ENCODE measurements around the gene CKS1B.

CKS1B gene

DNA sequence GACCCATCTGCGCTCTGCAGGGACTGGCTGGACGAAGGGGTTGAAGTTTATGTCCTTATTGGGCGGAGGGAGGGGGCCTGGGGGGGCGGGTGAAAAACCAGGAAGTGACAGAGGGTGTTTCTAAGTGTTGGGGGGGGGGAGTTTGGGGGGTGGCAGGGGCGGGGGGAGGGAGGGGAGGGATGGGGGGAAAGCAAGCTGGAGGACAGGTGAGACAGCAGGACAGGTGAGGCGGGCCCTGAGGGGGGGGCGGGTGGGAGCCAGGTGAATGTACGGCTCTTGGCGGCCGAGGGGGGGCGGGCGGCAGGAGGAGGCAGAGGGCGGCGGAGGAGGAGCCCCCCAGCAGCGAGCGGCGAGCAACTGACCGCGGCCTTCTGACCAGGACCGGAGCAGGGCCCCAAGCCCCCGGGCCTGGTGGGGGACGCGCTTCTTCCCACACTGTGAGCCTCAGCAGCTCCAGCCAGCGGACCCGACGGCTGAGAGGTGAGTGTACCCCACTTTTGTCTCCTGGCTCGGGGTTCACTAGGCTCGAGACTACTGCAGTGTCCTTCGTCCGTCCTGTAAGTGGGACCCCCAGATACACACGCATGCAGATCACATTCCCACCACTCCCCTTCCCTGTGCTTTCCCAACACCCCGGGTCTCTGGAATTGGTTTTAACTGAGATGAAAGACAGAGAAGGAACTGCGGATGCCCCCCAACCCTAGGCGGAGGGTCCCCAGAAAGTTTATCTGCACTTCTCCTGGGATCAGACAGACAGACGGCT is 28.2 kb downstream of the CKS1B start, which contains the start of gene ZBTB7B:
ZBTB7B (plus strand) TSS at position 339 of the 763 bp plus-strand sequence. CDS start 11,859 bp downstream, outside the sequence.
- DNase-seq (ENCODE audit: low read depth, low spot score), result no peak

DNA sequence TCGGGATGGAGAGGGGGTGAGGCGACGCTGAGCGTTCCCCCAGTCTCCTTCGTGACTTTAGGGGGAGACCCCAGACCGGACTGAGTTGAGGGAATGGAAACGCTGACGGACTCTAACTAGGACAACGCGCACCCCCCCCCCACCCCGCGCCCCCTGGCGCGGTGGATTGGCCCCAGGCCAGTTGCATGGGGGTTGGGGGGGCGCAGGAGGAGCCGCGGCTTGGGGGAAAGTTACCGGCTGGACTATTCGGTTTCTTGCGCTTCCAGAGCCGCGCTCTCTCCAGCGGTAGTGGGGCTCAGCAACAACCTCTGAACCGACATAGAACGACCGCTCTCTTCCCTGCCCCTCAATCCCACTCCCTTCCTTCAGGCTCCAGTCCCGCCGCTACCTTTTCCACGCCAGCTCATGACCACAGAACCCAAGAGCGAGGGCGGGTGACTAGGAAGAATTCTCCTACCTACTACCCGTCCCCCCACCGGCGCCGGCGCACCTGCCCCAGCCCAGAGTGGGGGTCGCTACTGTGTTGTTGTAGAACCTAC is 28.8 kb downstream of the CKS1B start:
- no peak for DNase-seq (ENCODE audit: low read depth, low spot score)

DNA sequence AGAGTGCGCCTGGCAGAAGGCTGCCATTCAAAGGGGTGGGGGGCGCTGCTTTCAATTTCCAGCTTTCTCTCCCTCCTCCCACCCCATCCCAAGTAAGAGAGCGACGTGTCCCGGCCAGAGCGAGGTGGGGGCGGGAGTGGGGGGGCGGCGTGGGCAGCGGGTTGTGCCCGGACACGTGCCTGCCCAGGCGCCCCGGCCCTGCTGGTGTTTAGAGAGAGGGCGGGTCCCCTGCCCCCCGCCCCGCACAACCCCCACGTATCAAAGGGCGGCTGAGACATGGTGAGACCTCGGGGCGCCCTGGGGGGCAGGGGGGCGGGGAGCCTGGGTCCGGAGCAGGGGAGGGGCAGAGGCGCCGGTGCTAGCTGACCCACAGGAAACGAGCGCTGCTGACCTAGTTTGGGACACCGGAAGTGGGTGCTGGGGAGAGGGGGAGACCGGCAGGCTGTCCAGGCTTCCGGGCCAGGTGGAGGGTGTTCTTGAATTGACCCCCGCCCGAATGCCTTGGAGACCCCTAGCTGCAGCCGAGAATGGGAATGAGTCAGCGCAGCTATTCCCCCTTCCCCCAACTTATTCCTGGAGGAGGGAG is 29.4 kb downstream of the CKS1B start:
- DNase-seq (ENCODE audit: low read depth, low spot score), result no peak

DNA sequence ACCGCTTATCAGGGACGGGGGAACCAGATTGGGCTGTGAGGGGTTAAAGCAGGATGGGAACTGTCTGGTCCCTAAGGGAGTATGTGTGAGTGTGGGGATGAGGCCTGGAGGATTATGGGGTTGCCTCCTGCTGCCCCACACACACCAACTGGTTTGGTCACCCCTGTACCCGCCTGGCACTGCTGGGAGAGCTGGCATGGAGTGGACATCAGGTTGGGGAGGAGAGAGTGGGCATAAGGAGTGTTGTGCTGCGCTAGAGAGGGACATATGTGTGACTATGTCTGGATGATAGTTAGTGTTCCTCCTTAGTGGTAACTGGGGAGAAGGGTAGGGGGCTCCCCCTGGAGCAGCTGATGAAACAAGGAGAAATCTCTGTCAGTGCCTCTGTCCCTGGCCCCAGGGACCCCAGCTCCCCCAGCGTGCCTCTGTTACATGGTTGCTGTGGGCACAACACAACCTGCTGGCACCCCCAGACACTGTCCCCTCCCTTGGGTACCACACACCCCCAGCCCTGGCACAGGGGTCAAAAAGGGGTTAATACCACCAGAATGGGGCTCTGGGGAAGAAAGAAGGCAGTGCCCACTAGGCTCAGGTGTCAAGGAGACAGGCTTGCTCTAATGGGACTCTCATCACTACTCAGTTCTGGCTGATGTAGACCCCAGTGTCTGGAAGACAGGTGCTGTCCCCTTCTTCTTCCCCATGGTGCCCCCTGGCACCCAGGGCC is 30.0 kb downstream of the CKS1B start:
- DNase-seq (ENCODE audit: low read depth, low spot score), result no peak

DNA sequence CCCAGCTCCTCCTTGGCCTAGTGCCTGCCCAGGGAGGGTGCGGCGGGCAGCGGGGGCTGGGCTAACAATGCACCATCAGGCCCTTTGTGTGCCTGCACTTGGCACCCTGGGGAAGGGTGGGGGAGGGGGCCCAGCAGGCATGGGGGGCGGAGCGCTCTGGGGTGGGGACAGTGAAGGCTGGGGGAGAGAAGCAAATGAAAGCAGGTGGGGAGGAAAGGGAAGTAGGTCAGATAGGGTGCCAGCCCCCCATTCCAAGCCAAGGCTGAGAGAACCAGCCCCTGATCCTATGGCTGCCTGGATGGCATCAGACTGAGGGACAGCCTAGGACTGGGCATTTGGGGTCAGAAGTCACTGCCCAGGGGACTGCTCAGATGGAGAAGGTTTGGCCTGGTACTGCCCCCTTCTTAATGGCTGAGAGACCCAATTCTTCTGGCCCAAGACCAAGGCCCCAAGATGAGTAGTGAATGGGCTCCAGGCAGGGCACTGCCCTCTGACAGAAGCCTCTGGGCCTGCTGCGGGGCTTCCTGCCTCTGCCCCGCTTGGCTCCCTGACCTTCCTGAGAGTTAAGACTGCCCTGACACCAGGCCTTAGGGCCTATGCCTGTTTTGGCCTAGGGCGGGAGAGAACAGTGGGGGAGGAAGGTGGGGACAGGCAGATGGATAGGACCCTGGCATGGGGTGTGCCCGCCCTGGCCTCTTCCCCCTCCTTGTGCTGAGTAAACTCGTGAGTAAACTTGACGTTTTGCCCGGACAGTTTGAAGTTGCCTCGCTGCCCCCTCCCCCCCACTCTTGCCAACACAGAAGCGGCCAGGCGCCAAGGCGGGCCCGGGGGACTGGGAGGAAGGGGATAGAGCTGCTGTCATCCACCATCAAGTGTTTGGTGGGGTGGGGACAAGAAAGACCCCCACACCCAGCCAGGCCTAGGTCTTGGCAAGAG is 30.9 kb downstream of the CKS1B start:
- no peak for DNase-seq (ENCODE audit: low read depth, low spot score)

DNA sequence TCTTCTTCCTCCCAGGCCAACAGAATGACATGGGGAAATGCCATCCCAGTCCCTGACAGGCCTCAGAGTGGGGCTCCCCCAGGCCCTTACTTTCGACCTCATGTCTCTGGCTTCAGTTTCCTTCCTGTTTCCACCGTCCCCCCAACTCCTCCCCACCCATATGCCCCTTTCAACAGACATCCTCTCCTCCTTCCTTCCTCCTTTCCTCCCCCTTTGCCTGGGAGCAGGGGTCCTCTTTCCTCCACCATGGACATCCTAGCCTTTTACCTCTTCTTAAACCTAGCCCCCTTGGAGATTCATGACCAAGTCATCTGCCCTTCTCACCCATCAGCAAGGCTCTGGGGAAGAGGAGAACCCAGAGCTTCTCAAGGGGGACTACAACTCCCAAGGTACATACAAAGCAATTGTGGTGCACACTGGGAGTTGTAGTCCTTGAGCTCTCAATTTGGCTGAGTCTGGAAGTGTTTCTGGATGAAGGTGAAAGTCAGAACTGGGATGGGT is 32.2 kb downstream of the CKS1B start:
- no peak for DNase-seq (ENCODE audit: low read depth, low spot score)

DNA sequence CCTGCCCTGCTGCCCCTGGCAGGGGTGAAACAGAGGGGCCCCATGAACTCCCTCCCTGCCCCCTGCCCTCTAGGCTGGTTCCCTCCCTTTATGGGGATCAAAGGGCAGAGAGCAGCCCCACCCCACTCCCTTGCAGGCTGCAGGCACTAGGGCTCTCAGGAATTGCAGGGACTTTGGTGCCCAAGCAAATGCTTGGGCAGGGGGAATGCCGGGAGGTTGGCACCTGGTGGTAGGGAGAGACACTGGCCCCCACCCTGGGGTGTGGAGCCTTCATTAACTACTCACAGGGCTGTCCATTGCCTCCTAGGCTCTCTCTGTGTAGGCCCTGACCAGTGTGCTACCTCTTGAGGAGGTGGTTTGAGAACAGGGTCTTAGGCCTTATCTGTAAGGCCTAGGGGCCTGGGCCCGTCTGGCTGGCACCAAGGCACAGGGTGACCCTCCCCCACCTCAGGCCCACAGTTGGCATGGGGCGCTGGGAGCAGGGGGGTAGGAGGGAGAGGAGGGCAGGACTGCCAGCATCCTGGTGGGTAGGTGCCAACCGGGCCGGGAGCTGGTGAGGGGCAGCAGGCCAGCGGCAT is 32.9 kb downstream of the CKS1B start:
- DNase-seq (ENCODE audit: low read depth, low spot score), result no peak

DNA sequence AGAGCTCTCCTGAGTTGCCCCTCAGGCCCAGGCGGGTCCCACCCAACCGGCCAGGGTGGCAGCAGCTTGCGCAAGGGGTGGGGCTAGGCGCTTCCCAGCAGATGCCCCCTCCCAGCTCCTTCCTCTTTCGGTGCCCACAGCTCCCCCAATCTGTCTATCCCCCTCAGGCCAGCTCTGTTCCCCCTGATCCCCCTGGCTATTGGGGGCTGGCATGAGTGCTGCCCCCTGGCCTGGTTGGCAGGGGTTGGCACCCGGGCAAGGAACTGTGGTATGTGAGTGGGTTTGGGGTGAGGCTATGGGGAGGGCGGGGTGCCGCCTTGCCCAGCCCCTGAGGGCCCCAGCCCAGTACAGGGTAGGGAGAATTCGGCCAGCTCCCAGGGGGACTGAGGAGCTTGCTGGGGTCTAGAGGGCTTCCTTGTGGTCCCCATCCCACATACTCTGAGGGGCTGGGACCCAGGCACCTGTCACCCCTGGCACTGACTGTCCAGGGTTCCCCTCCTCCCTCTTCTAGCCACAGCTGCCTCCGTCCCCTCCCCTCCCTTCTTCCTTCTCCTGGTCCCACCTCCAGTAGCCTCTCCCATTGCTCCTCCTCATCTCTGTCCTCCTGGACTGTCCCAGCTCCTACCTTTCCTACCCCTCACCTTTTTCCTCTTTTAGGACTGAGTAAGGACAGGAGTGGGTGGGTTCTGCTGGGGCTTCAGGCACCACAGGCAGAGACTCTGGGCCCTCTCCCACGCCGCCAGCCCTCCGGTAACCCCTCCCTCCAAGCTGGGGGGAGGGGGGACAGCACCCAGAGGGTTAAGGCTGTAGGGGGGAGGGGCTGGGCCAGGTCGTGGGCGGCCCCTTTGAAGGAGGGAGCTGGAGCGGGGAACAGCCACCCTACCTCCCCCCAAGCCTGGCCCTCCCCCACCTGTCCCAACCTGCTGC is 33.8 kb downstream of the CKS1B start:
- no peak for DNase-seq (ENCODE audit: low read depth, low spot score)

DNA sequence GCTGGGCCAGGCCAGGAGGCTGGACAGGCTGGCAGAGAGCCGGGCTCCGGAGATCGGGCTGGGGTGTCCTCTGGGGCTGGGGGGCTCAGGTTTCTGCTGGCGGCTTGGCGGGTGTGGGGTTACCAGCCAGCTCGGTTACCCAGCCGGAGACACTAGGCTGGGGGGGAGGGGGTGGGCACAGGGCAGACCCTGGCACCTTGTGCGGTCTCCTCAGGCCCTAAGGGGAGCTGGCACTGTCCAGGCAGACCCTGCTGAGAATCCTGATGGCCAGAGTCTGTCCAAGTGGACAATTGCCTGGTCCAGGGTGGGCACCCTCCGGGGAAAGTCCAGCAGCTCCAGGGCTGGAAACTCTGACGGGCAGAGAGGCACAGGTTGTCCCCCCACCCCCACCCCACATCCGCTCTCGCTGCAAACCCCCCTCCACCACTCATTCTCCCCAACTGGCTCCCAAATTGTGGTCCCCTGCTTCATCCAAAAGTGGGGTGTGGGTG is 34.8 kb downstream of the CKS1B start:
- DNase-seq (ENCODE audit: low read depth, low spot score), result no peak

DNA sequence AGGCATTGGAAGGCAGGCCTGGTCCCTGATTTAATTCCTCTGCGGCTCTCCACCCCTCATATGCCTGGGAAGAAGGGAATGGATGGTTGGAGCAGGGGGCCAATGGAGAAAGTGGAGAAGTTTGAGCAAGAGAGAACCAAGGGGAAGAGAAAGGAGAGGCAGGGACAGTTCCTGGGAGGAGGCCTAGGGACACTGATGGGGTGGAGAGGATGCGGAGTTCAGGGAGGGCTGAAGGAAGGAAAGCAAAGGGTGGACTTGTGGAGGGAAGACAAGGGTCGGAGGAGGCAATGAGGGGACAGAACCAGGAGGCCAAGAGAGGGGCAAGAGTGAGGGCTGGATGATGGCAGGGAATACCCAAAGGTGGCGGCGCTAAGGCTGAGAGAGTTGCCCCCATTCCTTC is 35.3 kb downstream of the CKS1B start:
- no peak for DNase-seq (ENCODE audit: low read depth, low spot score)

DNA sequence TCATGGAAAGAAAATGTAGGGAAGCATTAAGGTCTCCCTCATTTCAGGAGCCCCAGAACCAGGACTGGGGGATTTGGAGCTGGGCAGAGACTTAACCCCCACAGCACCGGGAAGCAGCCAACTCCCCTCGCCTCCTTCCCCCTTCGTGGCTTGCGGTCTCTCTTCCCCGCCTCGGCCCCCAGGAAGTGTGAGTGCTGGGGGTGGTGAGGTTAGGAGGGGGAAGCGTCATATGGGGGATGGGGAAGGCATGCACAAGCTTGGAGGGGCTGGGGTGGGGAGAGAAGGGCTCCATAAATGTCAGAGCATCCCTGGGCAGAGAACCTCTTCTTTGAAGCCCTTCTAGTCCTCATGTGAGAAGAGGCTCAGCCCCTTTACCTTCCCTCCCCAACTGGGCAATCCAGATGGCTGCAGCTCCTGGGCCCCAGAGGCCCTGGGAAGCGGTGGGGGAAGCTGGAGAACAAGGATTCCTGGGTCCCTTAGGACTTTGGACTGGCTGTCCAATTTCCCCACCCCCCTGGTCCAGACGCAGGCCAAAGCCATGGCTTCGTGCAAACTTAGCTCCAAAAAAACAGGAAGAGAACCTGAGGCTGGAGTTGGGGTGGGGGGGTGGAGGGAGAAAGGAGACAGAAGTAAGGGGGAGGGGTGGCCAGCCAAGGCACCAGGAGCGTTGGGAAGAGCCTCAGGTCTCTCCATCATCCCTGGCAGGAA is 35.9 kb downstream of the CKS1B start:
- no peak for DNase-seq (ENCODE audit: low read depth, low spot score)

DNA sequence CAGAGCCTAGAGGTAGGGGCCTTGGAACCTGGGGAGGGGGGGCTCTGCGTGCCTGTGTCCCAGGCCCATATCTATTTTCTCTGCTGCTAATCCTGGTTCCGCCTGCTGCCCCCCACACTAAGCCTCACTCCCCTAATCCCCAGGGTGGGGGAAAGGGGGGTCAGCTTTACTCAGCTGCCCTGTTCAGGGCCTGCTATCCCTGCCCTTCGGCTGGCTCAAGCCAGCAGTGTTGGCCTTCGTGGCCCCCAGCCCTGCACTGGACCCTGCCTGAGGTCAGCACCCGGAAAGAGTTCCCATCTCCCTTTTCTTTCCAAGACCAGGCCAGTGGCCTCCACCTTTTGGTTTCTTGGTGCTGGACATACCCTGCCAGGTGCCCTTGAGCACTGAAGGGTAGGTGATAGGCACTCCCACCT is 36.5 kb downstream of the CKS1B start:
- DNase-seq (ENCODE audit: low read depth, low spot score), result no peak

DNA sequence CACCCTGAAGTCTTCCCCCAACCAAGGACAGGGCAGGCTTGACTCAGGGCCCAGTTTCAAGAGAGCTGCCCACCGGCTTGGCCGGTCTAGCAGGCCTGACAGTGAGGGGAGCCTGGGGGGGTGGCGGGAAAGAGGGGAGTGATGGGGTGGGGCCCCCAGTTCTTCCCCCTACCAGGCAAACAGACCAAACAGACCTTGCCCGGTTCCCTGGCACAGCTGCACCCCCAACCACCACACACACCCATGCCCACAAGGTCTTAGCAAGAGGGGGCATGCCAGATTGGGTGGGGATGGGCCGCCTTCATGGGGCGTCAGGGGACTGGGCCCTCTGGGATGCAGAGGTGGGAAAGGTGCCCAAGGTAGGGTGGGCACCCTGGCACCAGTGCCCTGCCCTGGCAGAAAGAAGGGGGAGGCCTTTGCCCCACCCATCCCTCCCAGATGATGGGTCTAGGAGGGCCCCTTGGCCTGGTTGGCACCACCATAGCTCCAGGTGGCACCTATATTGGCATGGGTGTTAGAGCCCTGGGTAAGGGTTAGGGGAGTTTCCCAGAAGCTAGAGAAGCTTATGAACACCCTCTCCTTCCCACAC is 37.0 kb downstream of the CKS1B start:
- DNase-seq (ENCODE audit: low read depth, low spot score), result no peak

DNA sequence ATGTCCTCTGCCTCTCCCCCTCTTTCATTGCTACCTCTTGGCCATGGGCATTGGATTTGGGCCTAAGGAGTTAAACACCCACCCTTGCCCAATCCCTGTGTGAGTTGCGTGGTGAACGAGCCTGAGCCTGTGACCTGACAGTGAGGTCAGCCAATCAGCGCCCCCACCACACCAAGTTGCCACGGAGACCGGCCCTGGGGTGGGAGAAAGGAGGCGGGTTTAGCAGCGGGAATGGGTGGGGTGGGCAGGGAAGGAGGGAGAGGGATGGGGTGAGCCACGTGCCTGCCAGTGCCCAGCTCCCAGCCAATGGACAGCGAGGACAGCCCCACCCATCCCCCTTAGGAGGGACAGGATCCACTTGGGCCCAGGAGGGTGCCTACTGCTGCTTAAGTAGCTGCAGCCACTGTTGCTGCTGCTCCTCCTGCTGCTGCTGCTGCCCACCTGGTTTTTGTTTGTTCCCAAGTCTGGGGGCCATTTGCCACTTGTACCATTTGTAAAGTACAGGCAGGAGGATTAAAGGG is 37.6 kb downstream of the CKS1B start:
- DNase-seq (ENCODE audit: low read depth, low spot score), result no peak

DNA sequence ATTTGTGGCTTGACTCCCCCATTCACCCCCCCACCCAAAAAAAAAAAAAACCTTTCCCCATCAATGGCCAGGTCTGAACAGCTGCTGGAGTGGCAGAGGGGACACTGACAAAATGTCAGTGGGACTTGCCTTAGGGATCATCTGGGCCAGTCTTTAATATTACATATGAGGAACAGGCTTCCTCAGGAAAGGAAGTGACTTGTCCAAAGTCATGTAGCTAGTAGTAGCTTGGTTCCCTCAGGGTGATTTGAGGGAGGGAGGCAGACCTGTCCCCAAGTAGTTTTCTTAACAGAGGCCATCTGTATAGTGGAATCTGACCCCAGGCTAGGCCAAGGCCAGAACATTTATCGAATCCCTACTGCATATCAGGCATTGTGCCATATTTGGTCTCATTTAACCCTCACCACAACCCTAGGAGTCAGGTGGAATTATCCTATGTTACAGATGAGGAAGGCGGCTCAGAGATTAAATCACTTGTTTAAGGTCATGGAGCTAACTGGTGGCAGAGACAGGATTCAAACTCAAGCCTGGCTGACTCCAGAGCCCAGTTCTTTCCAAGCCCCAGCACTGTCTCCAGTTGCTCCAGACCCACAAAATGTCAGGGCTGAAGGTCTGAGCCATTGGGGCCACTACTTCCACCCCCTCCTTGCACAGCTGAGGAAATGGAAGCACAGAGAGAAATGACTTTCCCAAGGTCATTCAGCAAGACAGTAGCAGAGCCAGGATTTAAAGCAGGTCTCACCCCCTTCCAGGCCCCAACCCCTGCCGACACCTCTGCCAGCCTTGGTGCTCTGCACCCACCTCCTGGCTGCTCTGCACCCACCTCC is 38.5 kb downstream of the CKS1B start:
- DNase-seq (ENCODE audit: low read depth, low spot score), result no peak

DNA sequence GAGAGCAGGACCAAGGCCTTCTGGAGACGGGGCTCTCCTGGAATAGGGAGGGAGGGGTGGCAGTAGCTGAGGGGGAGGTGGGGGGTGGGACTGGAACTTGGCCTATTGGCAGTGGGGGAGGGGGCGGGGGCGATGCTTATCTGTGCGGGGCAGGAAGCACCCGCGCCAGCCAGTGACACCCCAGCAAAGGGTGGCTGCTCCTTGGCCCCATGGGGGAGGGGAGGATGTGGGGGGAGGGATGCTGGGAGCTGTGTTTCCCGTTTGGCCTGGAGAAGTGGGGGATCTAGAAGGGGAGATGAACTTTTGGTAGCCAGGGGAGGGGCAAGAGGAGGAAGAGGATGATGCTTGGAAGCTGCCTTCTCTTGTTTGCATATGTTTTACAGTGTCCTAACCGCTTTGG is 39.2 kb downstream of the CKS1B start:
- DNase-seq (ENCODE audit: low read depth, low spot score), result no peak

Measured in smooth muscle cell of the brain vasculature (primary cell).